ENCODE data around the gene NR4A1.

NR4A1 gene

GRCh38 chr12:52010152-52010622 is 41.1 kb upstream of the NR4A1 start:
- Histone ChIP-seq H3K4me3 (ENCODE audit: low read depth, low read length) (no peak overlapping the region), H3K9me3 (ENCODE audit: control insufficient read depth, insufficient read depth, low read depth, low read length) (no peaks in the 10 kb centered on the region), H3K4me1 (ENCODE audit: control insufficient read depth, insufficient read depth, low read length) (peaks cover 12% of the 10 kb centered on the region; the same call in 1 of the 2 replicates), H3K36me3 (ENCODE audit: control insufficient read depth in 2 of 2, insufficient read depth in 1 of 2, low read length in 2 of 2) (peaks cover 0 to 25% of the 10 kb centered on the region in 2 experiments; a peak in 1 of 3 replicates), H3K27ac (ENCODE audit: extremely low read depth, low read depth, low read length) (peak overlapping the region; percentile 45)
- ChIA-PET POLR2A (interaction anchor here (0.6 to 1.8 kb wide), 2 partner anchors 10 to 59 kb away, joined by 3 to 4 read pairs; partner anchors contain the start of gene ATG101), CTCF (interaction anchor here (1.1 to 9.6 kb wide), 5 partner anchors 10 to 875 kb away, joined by 3 to 291 read pairs (median 8); no protein-coding TSS in a partner anchor)
- TF ChIP-seq PRDM4 (tag by site-specific recombination; IDR thresholded peaks at IDR 0.05) (peak; percentile 81), ZNF692 (tag by site-specific recombination; IDR thresholded peaks at IDR 0.05) (peak; percentile 76), GLIS2 (tag by site-specific recombination; IDR thresholded peaks at IDR 0.05) (peak; percentile 76), EGR2 (tag by site-specific recombination; IDR thresholded peaks at IDR 0.05; ENCODE audit: low read depth) (peak; percentile 92), ZNF335 (tag by site-specific recombination; conservative IDR thresholded peaks at IDR 0.05) (peak; percentile 34; the same call in 1 of the 2 replicates), PRDM6 (tag by site-specific recombination; IDR thresholded peaks at IDR 0.05) (no peak), CTCF (tag by site-specific recombination; IDR thresholded peaks at IDR 0.05) (peak; percentile 9; the same call in 1 of the 2 replicates), ZNF600 (tag by site-specific recombination; IDR thresholded peaks at IDR 0.05) (peak; percentile 64; the same call in 1 of the 2 replicates), SCRT1 (tag by site-specific recombination; IDR thresholded peaks at IDR 0.05; ENCODE audit: borderline replicate concordance) (no peak), ZNF571 (tag by site-specific recombination; IDR thresholded peaks at IDR 0.05) (no peak), ZNF19 (tag by site-specific recombination; IDR thresholded peaks at IDR 0.05; ENCODE audit: low read depth) (no peak), PATZ1 (tag by site-specific recombination; IDR thresholded peaks at IDR 0.05) (peak; percentile 71), SP2 (tag by site-specific recombination; IDR thresholded peaks at IDR 0.05) (peak; percentile 52), ZNF394 (tag by site-specific recombination; IDR thresholded peaks at IDR 0.05; ENCODE audit: borderline replicate concordance) (peak; percentile 50), ZNF785 (tag by site-specific recombination; IDR thresholded peaks at IDR 0.05) (no peak), ZNF561 (tag by site-specific recombination; IDR thresholded peaks at IDR 0.05; ENCODE audit: borderline replicate concordance) (no peak), SP3 (tag by site-specific recombination; IDR thresholded peaks at IDR 0.05) (peak; percentile 71), PRDM10 (tag by site-specific recombination; IDR thresholded peaks at IDR 0.05) (peak; percentile 91), GLIS1 (tag by site-specific recombination; IDR thresholded peaks at IDR 0.05) (peak; percentile 42), ZBTB8A (tag by site-specific recombination; IDR thresholded peaks at IDR 0.05) (peak; percentile 7; the same call in 1 of the 2 replicates), ZNF398 (tag by site-specific recombination; IDR thresholded peaks at IDR 0.05) (peak; percentile 54), ZFHX2 (tag by site-specific recombination; conservative IDR thresholded peaks at IDR 0.05) (peak; percentile 91)
